GM19452 (cell line): ENCODE results near the gene VIPR1.
"Not testable (repeated sequence)": the region's sequence is repeated elsewhere in the genome, so short reads cannot be mapped to it uniquely, and the experiment has no call there.

ENCODE experiments used
- ATAC-seq: cut with Tn5 transposase; IDR thresholded peaks from one replicate; pipeline ENCODE4 v1.9.1; 2021; ENCODE audit not compliant: unreplicated experiment

Gene VIPR1

DNA sequence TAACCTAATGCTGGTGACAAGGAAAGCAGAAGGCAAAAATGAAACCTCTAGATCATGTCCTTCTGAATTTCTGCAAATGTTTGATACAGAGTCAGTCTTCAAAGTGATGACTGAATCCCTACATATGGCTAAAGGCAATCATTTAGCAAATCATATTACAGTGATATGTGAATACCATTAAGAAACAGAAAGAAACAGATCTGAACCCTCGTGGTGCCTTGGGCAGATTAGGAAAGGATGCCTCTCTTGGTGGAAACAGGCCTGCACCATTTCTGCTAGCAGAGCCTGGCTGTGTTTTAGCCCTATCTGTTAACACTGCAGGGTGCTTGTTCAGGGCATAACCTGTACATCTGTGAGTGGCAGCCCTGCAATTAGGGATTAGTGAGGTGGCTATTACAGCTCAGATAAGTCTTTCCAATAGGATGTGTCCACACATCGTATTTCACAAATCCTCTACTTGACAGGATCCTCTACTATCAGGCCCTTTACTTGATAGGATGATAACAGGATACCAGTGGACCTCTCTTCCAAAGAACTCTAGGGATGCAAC is 67.2 kb downstream of the VIPR1 start:
- ATAC-seq: no peak

- no peak for ATAC-seq
Measured at GRCh38 chr3:42572278-42572677, 69.8 kb downstream of the VIPR1 start.

DNA sequence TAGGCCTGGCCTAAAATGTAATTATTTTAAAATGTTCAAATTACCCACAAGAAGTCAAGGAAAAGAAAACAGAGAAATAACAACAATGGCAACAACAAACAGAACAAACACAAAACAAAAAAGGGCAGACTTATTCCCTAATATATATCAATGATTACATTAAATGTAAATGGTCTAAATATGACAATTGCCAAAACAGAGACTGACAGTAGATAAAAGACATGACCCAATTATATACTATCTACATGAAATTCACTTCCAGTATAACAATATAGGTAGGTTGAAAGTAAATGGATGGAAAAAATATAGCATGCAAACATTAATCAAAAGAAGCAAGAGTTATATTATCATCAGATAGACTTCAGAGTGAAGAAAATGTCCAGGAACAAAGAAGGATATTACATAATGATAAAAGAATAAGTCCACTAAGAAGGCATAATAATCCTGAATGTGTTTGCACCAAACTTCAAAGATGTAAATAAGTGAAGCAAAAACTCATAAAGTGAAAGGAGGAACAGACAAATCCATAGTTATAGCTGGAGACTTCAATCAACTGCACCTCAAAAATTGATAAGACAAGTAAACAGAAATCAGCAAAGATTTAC is 72.8 kb downstream of the VIPR1 start:
- ATAC-seq: no peak

DNA sequence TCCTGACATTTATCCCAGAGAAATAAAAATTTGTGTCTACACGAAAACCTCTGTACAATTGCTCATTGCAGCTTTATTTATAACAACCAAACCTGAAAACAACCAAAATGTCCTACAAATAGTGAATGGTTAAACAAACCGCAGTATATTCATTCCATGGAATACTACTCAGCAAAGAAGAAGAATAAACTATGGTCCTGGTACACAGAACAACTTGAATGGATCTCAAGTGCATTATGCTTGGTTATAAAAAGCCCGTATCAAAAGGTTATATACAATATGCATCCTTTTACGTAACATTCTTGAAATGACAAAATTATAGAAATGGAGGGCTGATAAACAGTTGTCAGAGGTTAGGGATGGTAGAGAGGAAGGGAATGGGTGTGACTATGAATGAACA is 75.6 kb downstream of the VIPR1 start:
- ATAC-seq: no peak

GRCh38 chr3:42579346-42579745 is 76.9 kb downstream of the VIPR1 start:
- ATAC-seq: not testable (repeated sequence)

DNA sequence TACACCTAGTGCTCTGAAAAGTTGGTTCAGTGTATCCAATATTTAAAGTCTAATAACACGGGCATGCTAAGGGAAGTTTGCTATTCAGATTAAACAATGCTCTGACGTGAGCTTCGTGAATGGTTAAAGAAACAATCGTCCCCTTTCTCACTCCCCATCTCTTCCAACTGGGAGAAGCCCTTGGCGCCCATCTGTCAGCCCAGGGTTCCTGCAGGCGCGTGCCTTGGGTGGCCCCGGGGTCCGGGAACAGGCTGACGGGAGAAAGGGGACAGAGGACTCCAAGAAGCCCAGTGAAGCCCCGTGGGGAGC is 78.9 kb downstream of the VIPR1 start:
- ATAC-seq: no peak

DNA sequence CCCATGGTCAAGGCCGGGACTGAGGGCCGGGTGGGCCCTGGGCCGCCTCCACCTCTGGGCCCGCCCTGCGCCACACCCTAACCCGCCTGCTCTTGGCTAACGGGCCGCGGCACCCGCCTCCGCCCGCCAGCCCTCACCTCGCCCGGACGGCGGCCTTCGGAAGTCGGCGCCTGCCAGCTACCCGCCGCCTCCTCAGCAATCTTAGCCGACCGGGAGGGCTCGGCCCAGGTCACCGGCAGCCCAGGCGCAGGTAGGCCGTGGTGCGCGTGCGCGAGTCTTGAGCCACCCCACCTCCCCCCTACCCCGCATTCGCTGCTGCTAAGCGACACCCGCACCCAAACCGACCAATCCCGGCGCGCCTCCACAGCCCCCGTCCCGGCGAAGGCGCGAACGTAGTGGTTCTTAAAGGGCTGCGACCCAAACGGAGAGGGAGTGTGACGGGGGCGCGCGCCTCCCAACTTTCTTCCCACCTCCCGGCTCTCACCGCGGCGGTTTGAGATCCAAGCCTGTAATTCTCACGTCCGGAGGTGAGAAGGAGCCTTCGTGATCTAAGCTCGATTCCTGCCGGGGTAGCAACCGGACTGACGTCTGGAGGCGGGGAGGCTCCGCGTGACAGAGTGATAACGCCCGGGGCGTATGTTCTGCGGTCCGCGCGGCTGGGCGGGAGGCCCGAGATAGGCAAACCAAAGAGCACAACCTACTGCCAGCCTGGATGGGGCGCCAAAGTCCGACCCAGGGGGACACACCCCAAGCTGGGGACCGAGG is 79.4 kb downstream of the VIPR1 start, which contains the start of gene SEC22C:
Gene SEC22C, minus strand, starts transcription at position 259 of the 765 bp plus-strand sequence. CDS start 12,921 bp downstream, outside the sequence.
- peak; percentile 90 for ATAC-seq

DNA sequence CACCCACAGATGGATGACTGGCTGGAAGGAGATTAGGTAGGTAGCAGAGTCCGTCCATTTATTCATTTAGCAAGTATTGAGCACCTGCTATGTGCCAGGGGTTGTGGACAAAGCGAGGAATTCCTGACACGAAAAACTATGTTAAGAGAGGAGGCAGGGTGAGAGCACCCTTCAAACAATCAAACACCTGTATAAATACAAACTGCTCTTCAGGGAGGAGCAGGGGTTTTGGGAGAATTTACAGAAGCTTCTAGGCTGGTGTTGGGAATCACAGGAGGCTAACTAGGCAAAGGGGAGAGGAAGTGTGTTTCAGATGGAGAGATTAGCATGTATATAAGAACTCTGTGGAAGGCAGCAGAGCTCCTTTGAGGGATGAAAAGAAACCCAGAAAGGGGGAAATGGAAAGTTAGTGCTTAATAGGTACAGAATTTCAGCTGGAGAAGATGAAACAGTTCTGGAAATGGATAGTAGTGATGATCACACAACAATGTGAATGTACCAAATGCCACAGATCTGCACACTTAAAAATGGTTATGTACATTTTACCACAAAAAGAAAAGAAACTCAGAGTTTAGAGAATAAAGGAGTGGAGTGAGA is 80.1 kb downstream of the VIPR1 start:
- ATAC-seq: no peak
